Esophagus squamous epithelium (tissue), 5 donors: ENCODE measurements around the gene CHMP4A. TPM values are rescaled to one million over a fixed set of nuclear protein-coding genes. Genes with fewer than 3 reads are reported as not detected.

ENCODE experiments used
- DNase-seq: peaks from one replicate; lab custom pipeline; 2025; lab: John Stamatoyannopoulos, UW
- H3K27ac ChIP-seq, 4 donors: fragments of 200-600 bp; sonication (generic); one replicate each; pipeline ENCODE4 v1.5.1; 2016 to 2019; ENCODE audit warnings: mild to moderate bottlenecking in 1 of 4
- H3K27me3 ChIP-seq, 4 donors: fragments of 200-600 bp; sonication (generic); 1 replicate in 3 of 4; 2 replicates in 1 of 4; pipeline versions ENCODE4 v1.5.1 to v1.6.0; 2017 to 2021; ENCODE audit warnings: antibody characterized with exemption in 1 of 4
- H3K36me3 ChIP-seq, 3 donors: fragments of 200-600 bp; sonication (generic); one replicate each; pipeline ENCODE4 v1.5.1; 2016 to 2019
- H3K4me1 ChIP-seq, 3 donors: fragments of 200-600 bp; sonication (generic); one replicate each; pipeline ENCODE4 v1.5.1; 2017 to 2019
- H3K4me3 ChIP-seq, 4 donors: fragments of 200-600 bp; sonication (generic); 1 replicate in 3 of 4; 2 replicates in 1 of 4; pipeline ENCODE4 v1.5.1; 2016 to 2019; ENCODE audit warnings: mild to moderate bottlenecking in 2 of 4, moderate library complexity in 1 of 4
- H3K9me3 ChIP-seq, 3 donors: fragments of 200-600 bp; sonication (generic); one replicate each; pipeline ENCODE4 v1.5.1; 2016 to 2019
- CTCF ChIP-seq, 6 experiments: fragments of 450-650 bp in 4 of 6; fragments of 200-600 bp in 2 of 6; sonication (generic) in 2 of 6; IDR thresholded peaks; one replicate each; pipeline ENCODE4 v1.5.1; 2016 to 2019; ENCODE audit warnings: antibody characterized with exemption in 6 of 6, mild to moderate bottlenecking in 4 of 6, moderate library complexity in 4 of 6
- POLR2A ChIP-seq, 4 donors: fragments of 450-650 bp; IDR thresholded peaks; one replicate each; pipeline ENCODE4 v1.6.1; 2017; ENCODE audit warnings: antibody characterized with exemption in 4 of 4, mild to moderate bottlenecking in 4 of 4, moderate library complexity in 3 of 4
- WGBS, 2 donors: methylation state at CpG; one replicate each; pipeline ENCODE4 v1.1.5; 2018; 5-methylcytosine and 5-hydroxymethylcytosine counted together
- intact Hi-C: fragments of 100-400 bp; cut with DNase I; formaldehyde crosslinking; loops from one replicate; pipeline ENCODE4 v1.15.0; 2022
- total RNA-seq, 4 donors: library from RNA; depleted of rRNA; stranded (reverse); fragments of >200 nt; gene quantifications; one replicate each; pipeline ENCODE4 v1.1.0, GENCODE V29; 2016
- donor health status: DM: yes; HTN: yes; CAD: no.

CHMP4A gene
- total RNA-seq, 4 donors from 2014 or later, result 23.6 to 80.7 (median 62.8) TPM

DNA sequence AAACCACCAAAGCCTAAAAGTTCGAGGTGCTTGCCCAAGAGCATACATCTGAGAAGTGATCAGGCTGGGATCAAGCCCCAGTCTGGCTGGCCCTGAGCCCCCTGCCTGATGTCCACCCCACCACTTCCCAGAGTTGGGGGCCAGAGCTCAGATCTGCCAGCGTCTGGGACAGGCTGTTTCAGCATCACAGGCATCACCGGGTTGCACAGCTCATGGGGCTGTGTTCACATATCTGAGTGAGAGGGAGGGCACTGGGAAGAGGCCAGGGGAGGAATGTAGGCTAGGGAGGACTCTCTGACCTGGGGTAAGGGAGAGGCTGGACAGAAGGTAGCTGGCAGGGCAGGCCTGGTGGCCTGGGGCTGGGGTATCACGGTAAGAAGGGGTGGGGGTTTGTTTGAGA is 43.7 kb upstream of the CHMP4A start:
- Histone ChIP-seq H3K27me3 (no peaks in the 10 kb centered on the region), H3K27ac (peak overlapping the region in 3 of 4 donors; percentile 5 to 23 (median 14)), H3K4me1 (peaks cover 9 to 38% (median 17%) of the 10 kb centered on the region in 3 donors), H3K4me3 (no peak overlapping the region), H3K36me3 (peaks cover 7 to 99% (median 24%) of the 10 kb centered on the region in 3 donors), H3K9me3 (no peaks in the 10 kb centered on the region)
- 74 to 77% methylated on average over 3 to 4 of the region's 4 CpGs for WGBS, 2 donors
- intact Hi-C loops, result no loop called here
- DNase-seq, result no peak
- TF ChIP-seq CTCF (IDR thresholded peaks at IDR 0.05), result no peak
- no peak for TF ChIP-seq POLR2A (IDR thresholded peaks at IDR 0.05)

GRCh38 chr14:24255931-24256711 is 42.8 kb upstream of the CHMP4A start:
- H3K27me3 ChIP-seq, result no peaks in the 10 kb centered on the region
- no peak overlapping the region for H3K4me3 ChIP-seq
- intact Hi-C loops, result no loop called here
- peaks cover 7 to 99% (median 24%) of the 10 kb centered on the region in 3 donors for H3K36me3 ChIP-seq
- 91 to 100% methylated on average over 1 to 9 of the region's 12 CpGs for WGBS, 2 donors
- H3K9me3 ChIP-seq, result no peaks in the 10 kb centered on the region
- no peak for DNase-seq
- TF ChIP-seq CTCF (IDR thresholded peaks at IDR 0.05) (no peak), POLR2A (IDR thresholded peaks at IDR 0.05) (no peak)
- H3K27ac ChIP-seq, result peak overlapping the region in 1 of 4 donors; percentile 14
- H3K4me1 ChIP-seq, result peaks cover 9 to 30% (median 17%) of the 10 kb centered on the region in 3 donors

DNA sequence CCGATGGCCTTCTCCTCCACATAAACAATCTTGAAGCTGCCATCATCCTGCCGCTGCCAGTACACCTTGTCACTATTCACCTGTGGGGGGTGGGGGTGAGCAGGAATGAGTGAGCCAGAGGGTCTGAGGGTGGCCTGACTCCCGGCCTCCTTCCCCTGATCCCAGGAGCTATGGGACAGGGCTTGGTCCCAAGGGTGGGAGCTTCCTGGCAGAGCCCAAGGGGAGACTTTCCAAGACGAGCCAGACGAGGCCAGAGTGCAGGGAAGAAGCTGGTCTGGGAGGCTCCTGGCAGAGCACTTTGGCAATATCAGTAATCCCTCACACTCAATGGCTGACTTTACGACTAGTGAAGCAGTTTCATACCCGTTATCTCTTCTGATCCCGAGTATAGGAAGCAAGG is 42.1 kb upstream of the CHMP4A start:
- TF ChIP-seq POLR2A (IDR thresholded peaks at IDR 0.05) (no peak), CTCF (IDR thresholded peaks at IDR 0.05) (no peak)
- no peak for DNase-seq
- H3K27ac ChIP-seq, result no peak overlapping the region
- H3K36me3 ChIP-seq, result peaks cover 7 to 99% (median 27%) of the 10 kb centered on the region in 3 donors
- peaks cover 9 to 23% (median 13%) of the 10 kb centered on the region in 3 donors for H3K4me1 ChIP-seq
- no peaks in the 10 kb centered on the region for H3K27me3 ChIP-seq
- H3K9me3 ChIP-seq, result no peaks in the 10 kb centered on the region
- no peak overlapping the region for H3K4me3 ChIP-seq
- intact Hi-C loops, result no loop called here
- 87 to 92% methylated on average over 5 to 7 of the region's 8 CpGs for WGBS, 2 donors

- DNase-seq, result no peak
- Histone ChIP-seq H3K4me3 (no peak overlapping the region), H3K36me3 (peaks cover 7 to 98% (median 28%) of the 10 kb centered on the region in 3 donors), H3K4me1 (peaks cover 9 to 16% (median 11%) of the 10 kb centered on the region in 3 donors), H3K9me3 (no peaks in the 10 kb centered on the region), H3K27me3 (no peaks in the 10 kb centered on the region), H3K27ac (no peak overlapping the region)
- intact Hi-C loops, result no loop called here
- TF ChIP-seq POLR2A (IDR thresholded peaks at IDR 0.05) (no peak), CTCF (IDR thresholded peaks at IDR 0.05) (no peak)
- 91 to 96% methylated on average over 10 to 14 of the region's 19 CpGs for WGBS, 2 donors
These were observed 41.5 kb upstream of the CHMP4A start for GRCh38 chr14:24254630-24255392.

GRCh38 chr14:24253936-24254335 is 40.6 kb upstream of the CHMP4A start:
- intact Hi-C loops, result no loop called here
- Histone ChIP-seq H3K4me1 (peaks cover 4 to 8% (median 5%) of the 10 kb centered on the region in 3 donors), H3K27ac (no peak overlapping the region), H3K27me3 (no peaks in the 10 kb centered on the region), H3K4me3 (no peak overlapping the region), H3K36me3 (peaks cover 7 to 98% (median 28%) of the 10 kb centered on the region in 3 donors), H3K9me3 (no peaks in the 10 kb centered on the region)
- no peak for DNase-seq
- 76 to 77% methylated on average over 6 to 7 of the region's 7 CpGs for WGBS, 2 donors
- TF ChIP-seq POLR2A (IDR thresholded peaks at IDR 0.05) (no peak), CTCF (IDR thresholded peaks at IDR 0.05) (no peak)
